IPS-11a (cell line): Measurements from ENCODE around the gene TNFRSF12A.
"Not testable (repeated sequence)": the region's sequence is repeated elsewhere in the genome, so short reads cannot be mapped to it uniquely, and the experiment has no call there.

Experiments
- H3K4me3 ChIP-seq: one replicate; pipeline ENCODE4 v1.5.1; 2013; ENCODE audit warnings: low read depth, low read length, control low read depth

TNFRSF12A gene

GRCh38 chr16:3060339-3061127 lies 40.4 kb downstream of the TNFRSF12A start:
- no peak overlapping the region for H3K4me3 ChIP-seq

- no peak overlapping the region for H3K4me3 ChIP-seq
These were observed 42.4 kb downstream of the TNFRSF12A start for GRCh38 chr16:3062553-3062952.

- H3K4me3 ChIP-seq: no peak overlapping the region
These were observed 43.6 kb downstream of the TNFRSF12A start for GRCh38 chr16:3063625-3064386.

- H3K4me3 ChIP-seq: no peak within 1 kb of the TSS
These were observed 45.0 kb downstream of the TNFRSF12A start, which contains the start of gene IL32 for GRCh38 chr16:3065069-3065741. TSS of gene IL32 (plus strand) at chr16:3065640. CDS start at chr16:3065812, 172 bp downstream.

- no peak overlapping the region for H3K4me3 ChIP-seq
These were observed 45.7 kb downstream of the TNFRSF12A start for GRCh38 chr16:3065742-3066439.

- H3K4me3 ChIP-seq: no peak overlapping the region
These were observed 46.2 kb downstream of the TNFRSF12A start for GRCh38 chr16:3066440-3066748.

- H3K4me3 ChIP-seq: no peak overlapping the region
These were observed 48.3 kb downstream of the TNFRSF12A start for GRCh38 chr16:3068487-3068886.

- H3K4me3 ChIP-seq: not testable (repeated sequence)
These were observed 49.0 kb downstream of the TNFRSF12A start for GRCh38 chr16:3069146-3069545.

GRCh38 chr16:3070608-3071111 lies 50.5 kb downstream of the TNFRSF12A start:
- H3K4me3 ChIP-seq: no peak overlapping the region

- no peak overlapping the region for H3K4me3 ChIP-seq
These were observed 51.5 kb downstream of the TNFRSF12A start for GRCh38 chr16:3071655-3072054.
